KOPT-K1 (cell line): ENCODE results near the gene SEL1L2.

Experiments
- H3K27ac ChIP-seq: fragments of 200-600 bp; sonication (generic); 2 replicates; pipeline ENCODE4 v1.5.1; 2016; ENCODE audit warnings: antibody characterized with exemption, mild to moderate bottlenecking, low read depth, low read length; ENCODE audit not compliant: poor library complexity, severe bottlenecking
- H3K36me3 ChIP-seq: fragments of 200-600 bp; sonication (generic); 2 replicates; pipeline ENCODE4 v1.5.1; 2017; ENCODE audit warnings: antibody characterized with exemption, mild to moderate bottlenecking, low read length, moderate library complexity; ENCODE audit not compliant: insufficient read depth
- H3K9me3 ChIP-seq: fragments of 200-600 bp; sonication (generic); 2 replicates; pipeline ENCODE4 v1.5.1; 2017; ENCODE audit warnings: antibody characterized with exemption, low read length, mild to moderate bottlenecking; ENCODE audit not compliant: insufficient read depth, poor library complexity, severe bottlenecking

Gene SEL1L2

GRCh38 chr20:13831476-13831875 lies 158.9 kb downstream of the SEL1L2 start:
- no peaks in the 10 kb centered on the region for H3K9me3 ChIP-seq
- no peak overlapping the region for H3K27ac ChIP-seq
- no peaks in the 10 kb centered on the region for H3K36me3 ChIP-seq

GRCh38 chr20:13825465-13825864 lies 164.9 kb downstream of the SEL1L2 start:
- H3K27ac ChIP-seq = no peak overlapping the region
- H3K9me3 ChIP-seq = no peaks in the 10 kb centered on the region
- peaks cover 10% of the 10 kb centered on the region; the same call in 1 of the 2 replicates for H3K36me3 ChIP-seq

GRCh38 chr20:13824459-13824858 lies 166.0 kb downstream of the SEL1L2 start:
- no peak overlapping the region for H3K27ac ChIP-seq
- no peaks in the 10 kb centered on the region for H3K9me3 ChIP-seq
- peaks cover 18% of the 10 kb centered on the region; the same call in 1 of the 2 replicates for H3K36me3 ChIP-seq

GRCh38 chr20:13822459-13822858 lies 168.0 kb downstream of the SEL1L2 start:
- H3K36me3 ChIP-seq = peaks cover 33% of the 10 kb centered on the region
- H3K9me3 ChIP-seq = no peaks in the 10 kb centered on the region
- no peak overlapping the region for H3K27ac ChIP-seq

GRCh38 chr20:13821876-13822275 lies 168.5 kb downstream of the SEL1L2 start:
- Histone ChIP-seq H3K36me3 (peaks cover 39% of the 10 kb centered on the region), H3K27ac (no peak overlapping the region), H3K9me3 (no peaks in the 10 kb centered on the region)

GRCh38 chr20:13819885-13820645 lies 170.3 kb downstream of the SEL1L2 start:
- H3K27ac ChIP-seq = no peak overlapping the region

GRCh38 chr20:13817342-13817741 lies 173.1 kb downstream of the SEL1L2 start:
- Histone ChIP-seq H3K36me3 (peaks cover 85% of the 10 kb centered on the region), H3K27ac (no peak overlapping the region), H3K9me3 (no peaks in the 10 kb centered on the region)

More at GRCh38 chr20:13819885-13820645, 170.3 kb downstream of the SEL1L2 start:
- Histone ChIP-seq H3K36me3 (peaks cover 57% of the 10 kb centered on the region), H3K9me3 (no peaks in the 10 kb centered on the region)

- peaks cover 90% of the 10 kb centered on the region for H3K36me3 ChIP-seq
- no peaks in the 10 kb centered on the region for H3K9me3 ChIP-seq
- no peak overlapping the region for H3K27ac ChIP-seq
Observed at GRCh38 chr20:13816757-13817156, 173.7 kb downstream of the SEL1L2 start.

- Histone ChIP-seq H3K27ac (no peak overlapping the region), H3K36me3 (peaks cover 96% of the 10 kb centered on the region), H3K9me3 (no peaks in the 10 kb centered on the region)
Observed at GRCh38 chr20:13814672-13815071, 175.7 kb downstream of the SEL1L2 start.

GRCh38 chr20:13813910-13814309 lies 176.5 kb downstream of the SEL1L2 start:
- Histone ChIP-seq H3K9me3 (no peaks in the 10 kb centered on the region), H3K36me3 (peaks cover 100% of the 10 kb centered on the region), H3K27ac (no peak overlapping the region)

GRCh38 chr20:13810446-13810845 lies 180.0 kb downstream of the SEL1L2 start:
- Histone ChIP-seq H3K36me3 (peaks cover 100% of the 10 kb centered on the region), H3K9me3 (no peaks in the 10 kb centered on the region), H3K27ac (no peak overlapping the region)

- H3K9me3 ChIP-seq = no peaks in the 10 kb centered on the region
Observed at GRCh38 chr20:13809855-13810254, 180.6 kb downstream of the SEL1L2 start.

GRCh38 chr20:13809373-13809772 lies 181.0 kb downstream of the SEL1L2 start:
- Histone ChIP-seq H3K36me3 (peaks cover 99% of the 10 kb centered on the region), H3K9me3 (no peaks in the 10 kb centered on the region), H3K27ac (no peak overlapping the region)

More at GRCh38 chr20:13809855-13810254, 180.6 kb downstream of the SEL1L2 start:
- no peak overlapping the region for H3K27ac ChIP-seq
- H3K36me3 ChIP-seq = peaks cover 99% of the 10 kb centered on the region

- peaks cover 96% of the 10 kb centered on the region for H3K36me3 ChIP-seq
- H3K27ac ChIP-seq = no peak overlapping the region
- no peaks in the 10 kb centered on the region for H3K9me3 ChIP-seq
Observed at GRCh38 chr20:13800728-13801134, 189.7 kb downstream of the SEL1L2 start.

GRCh38 chr20:13799974-13800373 lies 190.4 kb downstream of the SEL1L2 start:
- Histone ChIP-seq H3K36me3 (peaks cover 98% of the 10 kb centered on the region), H3K9me3 (no peaks in the 10 kb centered on the region), H3K27ac (no peak overlapping the region)
